PC-3 (cell line): ENCODE results near the gene CYP2A6. TPM values are rescaled to one million over a fixed set of nuclear protein-coding genes. Genes with fewer than 3 reads are reported as not detected.

Experiments
- ATAC-seq: fragments of 200-7000 bp; cut with Tn5 transposase; 2 replicates; pipeline ENCODE4 v1.9.1; 2020; ENCODE audit warnings: mild to moderate bottlenecking, moderate library complexity
- BruUV-seq: library from RNA; stranded (reverse); fragments of 400-500 nt; replicated peaks from 2 replicates; lab custom pipeline; 2021; lab: Mats Ljungman, UMichigan
- CTCF ChIA-PET: fragments of 300-600 bp; sonication (Branson Sonifier 250); formaldehyde crosslinking; loops from one replicate; lab custom pipeline; 2022; ENCODE audit warnings: antibody characterized with exemption; lab: Charles Lee
- POLR2A ChIA-PET: fragments of 300-600 bp; sonication (Branson Sonifier 250); formaldehyde crosslinking; loops from one replicate; lab custom pipeline; 2022; ENCODE audit warnings: antibody characterized with exemption; ENCODE audit not compliant: unreplicated experiment; lab: Charles Lee
- DNase-seq: peaks from one replicate; pipeline ENCODE4 v3.0.0-alpha.2; 2015
- H2AFZ ChIP-seq: fragments of 300-600 bp; sonication (generic); 2 replicates; pipeline ENCODE4 v1.6.0; 2016; ENCODE audit warnings: antibody characterized with exemption, low read length
- H3F3A ChIP-seq: fragments of 300-600 bp; sonication (generic); one replicate; pipeline ENCODE4 v1.6.0; 2017; ENCODE audit warnings: antibody characterized with exemption, low read length, control low read depth, mild to moderate bottlenecking; ENCODE audit not compliant: unreplicated experiment
- H3K27ac ChIP-seq: fragments of 300-600 bp; sonication (generic); 2 replicates; pipeline ENCODE4 v1.5.1; 2016; ENCODE audit warnings: mild to moderate bottlenecking, low read length
- H3K27me3 ChIP-seq: fragments of 300-600 bp; sonication (generic); 2 replicates; pipeline ENCODE4 v1.6.1; 2016; ENCODE audit warnings: low read length, mixed read lengths
- H3K36me3 ChIP-seq: fragments of 300-600 bp; sonication (generic); 2 replicates; pipeline ENCODE4 v1.6.1; 2016; ENCODE audit warnings: low read depth, mixed run types, low read length, mixed read lengths
- H3K4me1 ChIP-seq: fragments of 300-600 bp; sonication (generic); 2 replicates; pipeline ENCODE4 v1.5.1; 2016; ENCODE audit warnings: low read length; ENCODE audit not compliant: insufficient read depth
- H3K4me2 ChIP-seq: fragments of 300-600 bp; sonication (generic); 2 replicates; pipeline ENCODE4 v1.6.0; 2016; ENCODE audit warnings: low read length
- H3K4me3 ChIP-seq: fragments of 300-600 bp; sonication (generic); 2 replicates; pipeline ENCODE4 v1.5.1; 2016; ENCODE audit warnings: mild to moderate bottlenecking, low read length, mixed read lengths
- H3K79me2 ChIP-seq: fragments of 300-600 bp; sonication (generic); 2 replicates; pipeline ENCODE4 v1.6.1; 2017; ENCODE audit warnings: low read length, mixed read lengths
- H3K9ac ChIP-seq: fragments of 300-600 bp; sonication (generic); 2 replicates; pipeline ENCODE4 v1.6.0; 2016; ENCODE audit warnings: mild to moderate bottlenecking, low read length
- H3K9me2 ChIP-seq: fragments of 300-600 bp; sonication (generic); replicated peaks from 2 replicates; pipeline ENCODE4 v1.6.1; 2016; ENCODE audit warnings: mixed run types, low read length, mixed read lengths
- H3K9me3 ChIP-seq: fragments of 300-600 bp; sonication (generic); 2 replicates; pipeline ENCODE4 v1.6.1; 2016; ENCODE audit warnings: low read length, mixed read lengths
- H4K20me1 ChIP-seq: fragments of 300-600 bp; sonication (generic); 2 replicates; pipeline ENCODE4 v1.6.1; 2016; ENCODE audit warnings: low read length, mixed read lengths
- CTCF ChIP-seq: fragments of 300-600 bp; sonication (generic); conservative IDR thresholded peaks from 2 replicates; pipeline ENCODE4 v1.5.1; 2017; ENCODE audit warnings: antibody characterized with exemption, low read depth, mild to moderate bottlenecking, low read length
- EZH2 ChIP-seq: fragments of 300-600 bp; sonication (generic); IDR thresholded peaks from one replicate; pipeline ENCODE4 v1.6.1; 2017; ENCODE audit warnings: antibody characterized with exemption, mild to moderate bottlenecking, low read length; ENCODE audit not compliant: unreplicated experiment
- EZH2phosphoT487 ChIP-seq: fragments of 300-600 bp; sonication (generic); IDR thresholded peaks from 2 replicates; pipeline ENCODE4 v1.6.1; 2018; ENCODE audit warnings: mild to moderate bottlenecking, antibody characterized with exemption, low read length, borderline replicate concordance
- intact Hi-C: fragments of 100-400 bp; cut with micrococcal nuclease; formaldehyde crosslinking; loops from 2 replicates; pipeline ENCODE4 v1.9.0; 2023
- total RNA-seq: library from RNA; depleted of rRNA; stranded (reverse); fragments of >200 nt; gene quantifications from 2 replicates; pipeline ENCODE4 v1.2.3, GENCODE V29; 2014

Gene CYP2A6
- total RNA-seq, 1 experiment from 2014 or later: not detected

DNA sequence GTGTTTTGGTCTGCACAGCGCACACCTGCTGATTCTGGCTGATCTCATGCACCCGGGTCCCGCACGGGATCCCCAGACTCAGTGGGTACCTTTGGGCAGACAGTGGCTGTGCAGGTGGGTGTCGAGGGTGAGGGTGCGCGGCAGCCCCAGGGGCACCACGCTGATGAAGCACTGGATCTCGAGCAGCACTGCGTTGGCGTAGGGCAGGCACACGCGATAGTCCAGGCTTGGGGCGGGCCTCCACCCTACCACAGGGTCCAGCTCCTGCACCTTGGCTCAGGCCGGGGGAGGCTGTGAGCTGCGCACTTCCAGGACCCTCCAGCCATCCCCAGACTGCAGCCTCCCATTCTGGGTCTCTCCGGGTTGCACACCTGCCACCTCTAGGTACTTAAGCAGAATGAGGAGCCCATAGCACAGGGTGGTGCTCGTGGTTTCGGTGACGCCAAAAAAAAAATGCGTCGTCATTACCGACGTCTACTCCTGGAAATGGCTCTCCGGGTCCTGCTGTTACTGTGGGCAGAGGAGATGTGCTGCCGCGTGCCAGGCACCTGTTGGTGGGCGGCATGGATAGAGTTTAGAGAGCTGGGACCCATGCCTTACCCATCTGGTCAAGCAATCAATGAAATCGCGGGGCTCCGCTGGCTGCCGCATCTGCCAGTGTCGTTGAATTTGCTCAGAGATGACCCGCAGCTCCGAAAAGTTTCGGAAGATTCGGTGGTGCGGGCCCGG, 40.7 kb downstream of the CYP2A6 start:
- ChIA-PET CTCF (no interaction called here), POLR2A (no interaction called here)
- H3K9me3 ChIP-seq: no peaks in the 10 kb centered on the region
- no peaks in the 10 kb centered on the region for H4K20me1 ChIP-seq
- intact Hi-C loops: no loop called here
- H2AFZ ChIP-seq: no peak overlapping the region
- no peaks in the 10 kb centered on the region for H3K4me1 ChIP-seq
- H3F3A ChIP-seq: no peaks in the 10 kb centered on the region
- H3K36me3 ChIP-seq: peaks cover 6% of the 10 kb centered on the region
- no peak overlapping the region for H3K4me3 ChIP-seq
- H3K4me2 ChIP-seq: no peak overlapping the region
- TF ChIP-seq CTCF: no peak
- no peak for TF ChIP-seq EZH2phosphoT487
- no peak for TF ChIP-seq EZH2
- H3K27ac ChIP-seq: no peak overlapping the region
- H3K27me3 ChIP-seq: no peaks in the 10 kb centered on the region
- H3K79me2 ChIP-seq: peaks cover 11% of the 10 kb centered on the region; the same call in 1 of the 2 replicates
- no peak overlapping the region for H3K9ac ChIP-seq
- BruUV-seq: no TSS peak
- H3K9me2 ChIP-seq: no peaks in the 10 kb centered on the region
- ATAC-seq (no peak), DNase-seq (no peak)

DNA sequence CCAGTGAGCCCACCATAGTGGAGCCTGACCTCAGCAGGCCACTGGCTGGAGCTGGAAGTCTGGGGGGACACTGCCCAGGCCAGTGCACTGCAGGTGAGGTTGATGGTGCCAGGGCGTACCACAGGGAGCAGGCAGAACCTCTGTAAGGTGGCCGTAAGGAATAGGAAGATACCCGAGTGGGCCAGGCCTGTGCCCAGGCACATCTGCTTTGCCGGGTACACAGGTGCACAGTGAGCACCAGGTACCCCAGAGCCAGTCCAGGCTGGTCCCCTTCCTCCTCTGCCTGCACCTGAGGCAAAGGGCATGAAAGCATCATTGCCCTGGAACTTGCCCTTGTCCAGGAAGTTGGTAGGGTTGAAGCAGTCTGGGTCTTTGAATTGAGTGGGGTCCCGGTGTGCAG, 41.8 kb downstream of the CYP2A6 start:
- no TSS peak for BruUV-seq
- intact Hi-C loops: no loop called here
- Histone ChIP-seq H3K27ac (no peak overlapping the region), H3K9me3 (no peaks in the 10 kb centered on the region), H3K27me3 (no peaks in the 10 kb centered on the region), H3K4me3 (no peak overlapping the region), H3K9ac (no peak overlapping the region), H3K4me1 (0 out of 2 replicates have a peak, but pooled peaks cover 1% of the 10 kb centered on the region), H3F3A (no peaks in the 10 kb centered on the region), H3K4me2 (no peak overlapping the region), H4K20me1 (no peaks in the 10 kb centered on the region), H2AFZ (no peak overlapping the region), H3K36me3 (peaks cover 6% of the 10 kb centered on the region), H3K9me2 (no peaks in the 10 kb centered on the region), H3K79me2 (peaks cover 21% of the 10 kb centered on the region)
- ChIA-PET POLR2A (interaction anchor here (0.6 kb wide), 1 partner anchor 25 kb away, joined by 4 read pairs; no protein-coding TSS in a partner anchor), CTCF (no interaction called here)
- TF ChIP-seq EZH2phosphoT487 (no peak), EZH2 (no peak), CTCF (no peak)
- ATAC-seq (no peak), DNase-seq (no peak)

DNA sequence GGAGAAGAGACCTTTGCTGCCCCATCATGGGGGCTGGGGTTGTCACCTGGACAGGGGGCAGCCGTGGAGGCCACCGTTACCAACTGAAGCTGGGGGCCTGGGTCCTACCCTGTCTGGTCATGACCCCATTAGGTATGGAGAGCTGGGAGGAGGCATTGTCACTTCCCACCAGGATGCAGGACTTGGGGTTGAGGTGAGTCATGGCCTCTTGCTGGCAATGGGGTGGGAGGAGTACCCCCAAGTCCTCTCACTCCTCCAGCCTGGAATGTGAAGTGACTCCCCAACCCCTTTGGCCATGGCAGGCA, 42.3 kb downstream of the CYP2A6 start:
- no peaks in the 10 kb centered on the region for H3K9me3 ChIP-seq
- no peak overlapping the region for H2AFZ ChIP-seq
- no peak for ATAC-seq
- H3K27me3 ChIP-seq: no peaks in the 10 kb centered on the region
- H3K4me2 ChIP-seq: no peak overlapping the region
- intact Hi-C loops: no loop called here
- no peak overlapping the region for H3K4me3 ChIP-seq
- TSS peak; percentile 17 for BruUV-seq
- H3K27ac ChIP-seq: no peak overlapping the region
- ChIA-PET POLR2A (interaction anchor here (0.6 kb wide), 1 partner anchor 26 kb away, joined by 4 read pairs; no protein-coding TSS in a partner anchor), CTCF (interaction anchor here (0.7 kb wide), 1 partner anchor 9 kb away, joined by 3 read pairs; the partner anchor contains the start of gene EGLN2)
- no peak for DNase-seq
- H3K9me2 ChIP-seq: no peaks in the 10 kb centered on the region
- no peak overlapping the region for H3K9ac ChIP-seq
- H3F3A ChIP-seq: no peaks in the 10 kb centered on the region
- H3K4me1 ChIP-seq: peaks cover 7% of the 10 kb centered on the region; the same call in 1 of the 2 replicates
- peaks cover 6% of the 10 kb centered on the region for H3K36me3 ChIP-seq
- TF ChIP-seq CTCF (no peak), EZH2 (no peak), EZH2phosphoT487 (no peak)
- H3K79me2 ChIP-seq: peaks cover 27% of the 10 kb centered on the region
- H4K20me1 ChIP-seq: 0 out of 2 replicates have a peak, but pooled peaks cover 1% of the 10 kb centered on the region
